Small intestine (tissue), 7 donors: Measurements from ENCODE around the gene FRMD4A. TPM values are rescaled to one million over a fixed set of nuclear protein-coding genes. Genes with fewer than 3 reads are reported as not detected.

Source experiments
- DNase-seq, 2 donors: peaks; one replicate each; pipeline versions ENCODE4 v3.0.0 to v3.0.0-alpha.2; 2013
- FAIRE-seq: peaks from 2 replicates; lab custom pipeline; 2012; peaks lifted over from hg19 to GRCh38; lab: Jason Lieb, UNC
- H3K27ac ChIP-seq, 3 donors: one replicate each; pipeline ENCODE4 v1.5.1; 2013; ENCODE audit warnings: low read length in 2 of 3, mild to moderate bottlenecking in 2 of 3, control low read depth in 1 of 3, inconsistent platforms in 1 of 3, low read depth in 1 of 3, moderate library complexity in 1 of 3
- H3K27me3 ChIP-seq, 3 donors: one replicate each; pipeline ENCODE4 v1.6.1; 2013; ENCODE audit warnings: low read length in 3 of 3, inconsistent platforms in 1 of 3; ENCODE audit not compliant: control insufficient read depth in 3 of 3, insufficient read depth in 3 of 3
- H3K36me3 ChIP-seq, 3 donors: one replicate each; pipeline ENCODE4 v1.6.1; 2013; ENCODE audit warnings: low read length in 3 of 3, inconsistent platforms in 1 of 3, low read depth in 1 of 3, mild to moderate bottlenecking in 1 of 3, moderate library complexity in 1 of 3; ENCODE audit not compliant: control insufficient read depth in 3 of 3, insufficient read depth in 2 of 3
- H3K4me1 ChIP-seq, 3 donors: one replicate each; pipeline ENCODE4 v1.6.1; 2013; ENCODE audit warnings: low read length in 2 of 3, inconsistent platforms in 1 of 3, low read depth in 1 of 3, mild to moderate bottlenecking in 1 of 3, moderate library complexity in 1 of 3; ENCODE audit not compliant: control insufficient read depth in 3 of 3, insufficient read depth in 2 of 3
- H3K4me3 ChIP-seq, 3 donors: one replicate each; pipeline ENCODE4 v1.5.1; 2013; ENCODE audit warnings: low read length in 3 of 3, control low read depth in 1 of 3, inconsistent platforms in 1 of 3, low read depth in 1 of 3, mild to moderate bottlenecking in 1 of 3, moderate library complexity in 1 of 3
- H3K9me3 ChIP-seq, 2 donors: one replicate each; pipeline ENCODE4 v1.6.1; 2013; ENCODE audit warnings: low read depth in 1 of 2, low read length in 1 of 2; ENCODE audit not compliant: control insufficient read depth in 2 of 2, insufficient read depth in 1 of 2
- WGBS, 3 donors: extraction: QIAGEN DNeasy Blood & Tissue Kit; methylation state at CpG; one replicate each; pipeline ENCODE4 v1.1.7; 2013; 5-methylcytosine and 5-hydroxymethylcytosine counted together
- polyA plus RNA-seq, 4 donors: library from polyadenylated mRNA; stranded (reverse) in 3 of 4; unstranded in 1 of 4; fragments of 200-250 nt in 3 of 4; fragments of 120-200 nt in 1 of 4; gene quantifications; one replicate each; pipeline versions ENCODE4 v1.2.1 to v1.2.3, GENCODE V29; 2013
- donor health status: healthy with polysubstance abuse.
- donor health status: control.
- donor health status: control.
- donor health status: Bipolar disorder and iron deficiency.
- donor health status: healthy.

FRMD4A gene
- polyA plus RNA-seq, 4 donors, result 0.45 to 16.9 (median 6.2) TPM

- H3K4me3 ChIP-seq, result no peak overlapping the region
- no peak overlapping the region for H3K27ac ChIP-seq
- no peaks in the 10 kb centered on the region for H3K9me3 ChIP-seq
- FAIRE-seq (no peak), DNase-seq (no peak)
- WGBS, 3 donors, result 68 to 82% (median 73%) methylated on average over 6 of the region's 6 CpGs
- H3K4me1 ChIP-seq, result no peaks in the 10 kb centered on the region
- peaks cover 0 to 5% (median 0%) of the 10 kb centered on the region in 3 donors for H3K27me3 ChIP-seq
- no peaks in the 10 kb centered on the region for H3K36me3 ChIP-seq
Measured at GRCh38 chr10:14195433-14195832, 135.3 kb downstream of the FRMD4A start.

GRCh38 chr10:14192746-14193145 is 138.0 kb downstream of the FRMD4A start:
- no peaks in the 10 kb centered on the region for H3K9me3 ChIP-seq
- no peak overlapping the region for H3K4me3 ChIP-seq
- 54 to 61% (median 55%) methylated on average over 2 of the region's 2 CpGs for WGBS, 3 donors
- no peak for DNase-seq
- no peaks in the 10 kb centered on the region for H3K4me1 ChIP-seq
- peaks cover 0 to 5% (median 0%) of the 10 kb centered on the region in 3 donors for H3K27me3 ChIP-seq
- H3K36me3 ChIP-seq, result no peaks in the 10 kb centered on the region
- no peak overlapping the region for H3K27ac ChIP-seq
- FAIRE-seq, result no peak

GRCh38 chr10:14191871-14192270 is 138.9 kb downstream of the FRMD4A start:
- no peaks in the 10 kb centered on the region for H3K36me3 ChIP-seq
- no peak for FAIRE-seq
- H3K4me1 ChIP-seq, result no peaks in the 10 kb centered on the region
- no peak overlapping the region for H3K4me3 ChIP-seq
- 33 to 54% (median 38%) methylated on average over 1 of the region's 1 CpG for WGBS, 3 donors
- H3K9me3 ChIP-seq, result no peaks in the 10 kb centered on the region
- H3K27me3 ChIP-seq, result peaks cover 0 to 5% (median 0%) of the 10 kb centered on the region in 3 donors
- H3K27ac ChIP-seq, result no peak overlapping the region
- DNase-seq, result no peak

- Histone ChIP-seq H3K36me3 (no peaks in the 10 kb centered on the region), H3K27ac (no peak overlapping the region), H3K9me3 (no peaks in the 10 kb centered on the region), H3K4me3 (no peak overlapping the region), H3K27me3 (peaks cover 0 to 5% (median under 1%) of the 10 kb centered on the region in 3 donors), H3K4me1 (no peaks in the 10 kb centered on the region)
- DNase-seq (no peak), FAIRE-seq (no peak)
- WGBS, 3 donors, result 24 to 55% (median 42%) methylated on average over 5 of the region's 5 CpGs
Measured at GRCh38 chr10:14191407-14191806, 139.3 kb downstream of the FRMD4A start.

GRCh38 chr10:14190702-14191101 is 140.0 kb downstream of the FRMD4A start:
- no peak for FAIRE-seq

GRCh38 chr10:14186245-14186644 is 144.5 kb downstream of the FRMD4A start:
- Histone ChIP-seq H3K27ac (no peak overlapping the region), H3K27me3 (peaks cover 0 to 11% (median 6%) of the 10 kb centered on the region in 3 donors), H3K4me1 (no peaks in the 10 kb centered on the region), H3K36me3 (no peaks in the 10 kb centered on the region), H3K9me3 (no peaks in the 10 kb centered on the region), H3K4me3 (no peak overlapping the region)
- DNase-seq (no peak), FAIRE-seq (no peak)
- WGBS, 3 donors, result 73 to 89% (median 78%) methylated on average over 6 of the region's 6 CpGs

More at GRCh38 chr10:14190702-14191101, 140.0 kb downstream of the FRMD4A start:
- Histone ChIP-seq H3K4me3 (no peak overlapping the region), H3K9me3 (no peaks in the 10 kb centered on the region), H3K27ac (no peak overlapping the region), H3K4me1 (no peaks in the 10 kb centered on the region), H3K27me3 (peaks cover 0 to 5% (median 2%) of the 10 kb centered on the region in 3 donors), H3K36me3 (no peaks in the 10 kb centered on the region)
- 74 to 86% (median 79%) methylated on average over 4 of the region's 4 CpGs for WGBS, 3 donors
- DNase-seq, result no peak

- FAIRE-seq, result no peak
- H3K9me3 ChIP-seq, result no peaks in the 10 kb centered on the region
- peak; percentile 5 to 6 for DNase-seq
- no peaks in the 10 kb centered on the region for H3K36me3 ChIP-seq
- H3K27ac ChIP-seq, result no peak overlapping the region
- H3K4me3 ChIP-seq, result no peak overlapping the region
- H3K27me3 ChIP-seq, result peaks cover 0 to 12% (median 8%) of the 10 kb centered on the region in 3 donors
- H3K4me1 ChIP-seq, result no peaks in the 10 kb centered on the region
- 53 to 61% (median 60%) methylated on average over 7 of the region's 7 CpGs for WGBS, 3 donors
Measured at GRCh38 chr10:14185316-14186045, 145.2 kb downstream of the FRMD4A start.

GRCh38 chr10:14184841-14185315 is 145.8 kb downstream of the FRMD4A start:
- Histone ChIP-seq H3K27me3 (peaks cover 0 to 12% (median 8%) of the 10 kb centered on the region in 3 donors), H3K9me3 (no peaks in the 10 kb centered on the region), H3K4me1 (no peaks in the 10 kb centered on the region), H3K27ac (no peak overlapping the region), H3K4me3 (no peak overlapping the region), H3K36me3 (no peaks in the 10 kb centered on the region)
- DNase-seq (peak in 1 of 2 donors; percentile 21), FAIRE-seq (no peak)
- WGBS, 3 donors, result 62 to 73% (median 71%) methylated on average over 11 of the region's 11 CpGs
